HG03565 (cell line): ENCODE data around the gene OR10G6.
"Not testable (repeated sequence)": the region's sequence is repeated elsewhere in the genome, so short reads cannot be mapped to it uniquely, and the experiment has no call there.

Experiments
- ATAC-seq: cut with Tn5 transposase; IDR thresholded peaks from one replicate; pipeline ENCODE4 v1.9.1; 2021; ENCODE audit warnings: mild to moderate bottlenecking, moderate library complexity; ENCODE audit not compliant: unreplicated experiment

OR10G6 gene

GRCh38 chr11:123995119-123995518 is at the start of gene OR10G6:
Gene OR10G6 (minus strand): TSS chr11:123995161. CDS start chr11:123995161, 0 bp downstream.
- ATAC-seq = no peak

GRCh38 chr11:124043420-124043819 is 48.5 kb upstream of the OR10G6 start:
- no peak for ATAC-seq

- ATAC-seq = no peak
These were observed 46.3 kb upstream of the OR10G6 start, which contains the start of gene OR10G7 for GRCh38 chr11:124041254-124041653. Gene OR10G7 (minus strand): TSS chr11:124041325. CDS start chr11:124039001, 2,324 bp downstream.

- ATAC-seq = no peak
These were observed 44.6 kb upstream of the OR10G6 start for GRCh38 chr11:124039557-124039956.

- ATAC-seq = no peak
These were observed 41.7 kb upstream of the OR10G6 start for GRCh38 chr11:124036666-124037065.

- ATAC-seq = no peak
These were observed 31.5 kb upstream of the OR10G6 start, which contains the start of gene OR10G8 for GRCh38 chr11:124026498-124026897. Gene OR10G8 (plus strand): TSS chr11:124026798. CDS start chr11:124029623, 2,825 bp downstream.

- not testable (repeated sequence) for ATAC-seq
These were observed 20.9 kb upstream of the OR10G6 start for GRCh38 chr11:124015837-124016236.

- no peak for ATAC-seq
These were observed 17.7 kb upstream of the OR10G6 start, which contains the start of gene OR10G4 for GRCh38 chr11:124012697-124013096. Gene OR10G4 (plus strand): TSS chr11:124012997. CDS start chr11:124015575, 2,578 bp downstream.

- ATAC-seq = no peak
These were observed 15.7 kb downstream of the OR10G6 start for GRCh38 chr11:123979311-123979710.

- ATAC-seq = no peak
These were observed 17.1 kb downstream of the OR10G6 start, which contains the start of gene OR10S1 for GRCh38 chr11:123977731-123978347. Gene OR10S1 (minus strand): TSS chr11:123977781. CDS start chr11:123977664, 117 bp downstream.

- no peak for ATAC-seq
These were observed 18.0 kb downstream of the OR10G6 start for GRCh38 chr11:123976770-123977560.

GRCh38 chr11:123973816-123974215 is 21.1 kb downstream of the OR10G6 start:
- ATAC-seq = no peak

GRCh38 chr11:123956752-123957151 is 38.2 kb downstream of the OR10G6 start:
- no peak for ATAC-seq

- ATAC-seq = no peak
These were observed 49.8 kb downstream of the OR10G6 start for GRCh38 chr11:123945132-123945531.
